Activated naive CD4-positive, alpha-beta T cell (primary cell): Measurements from ENCODE around the gene SS18L1.
A peak's percentile ranks its signal among the peaks of the same experiment; 100 is the strongest.
"Not testable (repeated sequence)": the region's sequence is repeated elsewhere in the genome, so short reads cannot be mapped to it uniquely, and the experiment has no call there.

Experiments used
- DNase-seq, 4 experiments: peaks; one replicate each; lab custom pipeline; 2025; lab: John Stamatoyannopoulos, UW

The SS18L1 gene

GRCh38 chr20:62137092-62137384 lies 6.5 kb upstream of the SS18L1 start:
- DNase-seq: no peak

GRCh38 chr20:62137478-62138203 lies 5.9 kb upstream of the SS18L1 start:
- DNase-seq: no peak

GRCh38 chr20:62138204-62138543 lies 5.4 kb upstream of the SS18L1 start:
- DNase-seq: no peak

- DNase-seq: no peak
Measured at GRCh38 chr20:62138912-62139311, 4.7 kb upstream of the SS18L1 start.

- DNase-seq: no peak
Measured at GRCh38 chr20:62139636-62140035, 3.9 kb upstream of the SS18L1 start.

- DNase-seq: no peak
Measured at GRCh38 chr20:62141043-62141396, 2.5 kb upstream of the SS18L1 start.

- DNase-seq: peak in 1 of 4 experiments; percentile 14
Measured at GRCh38 chr20:62141397-62142251, 1.9 kb upstream of the SS18L1 start.

GRCh38 chr20:62142252-62143080 lies 1.1 kb upstream of the SS18L1 start:
- no peak for DNase-seq

- peak in 3 of 4 experiments; percentile 13 to 43 (median 35) for DNase-seq
Measured at GRCh38 chr20:62143957-62144825, 622 bp downstream of the SS18L1 start.

GRCh38 chr20:62145688-62146018 lies 2.1 kb downstream of the SS18L1 start:
- no peak for DNase-seq

- no peak for DNase-seq
Measured at GRCh38 chr20:62146019-62146755, 2.6 kb downstream of the SS18L1 start.

GRCh38 chr20:62147125-62147524 lies 3.6 kb downstream of the SS18L1 start:
- no peak for DNase-seq

GRCh38 chr20:62147528-62147927 lies 4.0 kb downstream of the SS18L1 start:
- no peak for DNase-seq

GRCh38 chr20:62148383-62148782 lies 4.8 kb downstream of the SS18L1 start:
- not testable (repeated sequence) for DNase-seq

GRCh38 chr20:62148908-62149314 lies 5.3 kb downstream of the SS18L1 start:
- no peak for DNase-seq

GRCh38 chr20:62149532-62150309 lies 6.2 kb downstream of the SS18L1 start:
- no peak for DNase-seq

- DNase-seq: no peak
Measured at GRCh38 chr20:62150310-62150575, 6.7 kb downstream of the SS18L1 start.

- no peak for DNase-seq
Measured at GRCh38 chr20:62151225-62151624, 7.7 kb downstream of the SS18L1 start.

- DNase-seq: no peak
Measured at GRCh38 chr20:62151835-62152364, 8.3 kb downstream of the SS18L1 start.
